ENCODE results near the gene ADARB1.

- TF ChIP-seq CTCF (IDR thresholded peaks at IDR 0.05), result no peak
- TF ChIP-seq ZFX (IDR thresholded peaks at IDR 0.05; ENCODE audit: borderline replicate concordance), result no peak
Observed at GRCh38 chr21:45056917-45057560, 17.3 kb upstream of the ADARB1 start.

Data from 22Rv1 (cell line).